ENCODE measurements around the gene PPEF1.

DNA sequence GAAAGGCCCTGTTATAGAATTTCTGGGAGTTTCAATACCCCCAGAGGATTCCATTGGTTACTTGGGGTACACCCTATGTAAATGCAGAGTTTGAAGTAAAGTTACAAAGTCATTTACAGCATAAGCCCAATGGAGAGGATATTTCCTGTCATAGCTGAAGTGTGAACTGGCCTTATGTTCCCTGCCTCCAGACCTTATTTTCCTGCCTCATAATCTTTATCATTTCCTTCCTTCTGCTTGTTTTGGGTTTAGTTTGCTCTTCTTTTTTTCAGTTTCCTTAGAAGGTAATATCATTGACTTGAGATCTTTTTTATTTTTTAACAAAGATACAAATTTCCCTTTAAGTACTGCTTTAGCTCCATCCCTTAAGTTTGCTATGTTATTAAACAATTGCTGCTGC lies 85.4 kb downstream of the PPEF1 start:
- TF ChIP-seq, protein P1, sequence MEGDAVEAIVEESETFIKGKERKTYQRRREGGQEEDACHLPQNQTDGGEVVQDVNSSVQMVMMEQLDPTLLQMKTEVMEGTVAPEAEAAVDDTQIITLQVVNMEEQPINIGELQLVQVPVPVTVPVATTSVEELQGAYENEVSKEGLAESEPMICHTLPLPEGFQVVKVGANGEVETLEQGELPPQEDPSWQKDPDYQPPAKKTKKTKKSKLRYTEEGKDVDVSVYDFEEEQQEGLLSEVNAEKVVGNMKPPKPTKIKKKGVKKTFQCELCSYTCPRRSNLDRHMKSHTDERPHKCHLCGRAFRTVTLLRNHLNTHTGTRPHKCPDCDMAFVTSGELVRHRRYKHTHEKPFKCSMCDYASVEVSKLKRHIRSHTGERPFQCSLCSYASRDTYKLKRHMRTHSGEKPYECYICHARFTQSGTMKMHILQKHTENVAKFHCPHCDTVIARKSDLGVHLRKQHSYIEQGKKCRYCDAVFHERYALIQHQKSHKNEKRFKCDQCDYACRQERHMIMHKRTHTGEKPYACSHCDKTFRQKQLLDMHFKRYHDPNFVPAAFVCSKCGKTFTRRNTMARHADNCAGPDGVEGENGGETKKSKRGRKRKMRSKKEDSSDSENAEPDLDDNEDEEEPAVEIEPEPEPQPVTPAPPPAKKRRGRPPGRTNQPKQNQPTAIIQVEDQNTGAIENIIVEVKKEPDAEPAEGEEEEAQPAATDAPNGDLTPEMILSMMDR (IDR thresholded peaks at IDR 0.05; ENCODE audit: poor library complexity, severe bottlenecking) = no peak
- TF ChIP-seq, protein P2, sequence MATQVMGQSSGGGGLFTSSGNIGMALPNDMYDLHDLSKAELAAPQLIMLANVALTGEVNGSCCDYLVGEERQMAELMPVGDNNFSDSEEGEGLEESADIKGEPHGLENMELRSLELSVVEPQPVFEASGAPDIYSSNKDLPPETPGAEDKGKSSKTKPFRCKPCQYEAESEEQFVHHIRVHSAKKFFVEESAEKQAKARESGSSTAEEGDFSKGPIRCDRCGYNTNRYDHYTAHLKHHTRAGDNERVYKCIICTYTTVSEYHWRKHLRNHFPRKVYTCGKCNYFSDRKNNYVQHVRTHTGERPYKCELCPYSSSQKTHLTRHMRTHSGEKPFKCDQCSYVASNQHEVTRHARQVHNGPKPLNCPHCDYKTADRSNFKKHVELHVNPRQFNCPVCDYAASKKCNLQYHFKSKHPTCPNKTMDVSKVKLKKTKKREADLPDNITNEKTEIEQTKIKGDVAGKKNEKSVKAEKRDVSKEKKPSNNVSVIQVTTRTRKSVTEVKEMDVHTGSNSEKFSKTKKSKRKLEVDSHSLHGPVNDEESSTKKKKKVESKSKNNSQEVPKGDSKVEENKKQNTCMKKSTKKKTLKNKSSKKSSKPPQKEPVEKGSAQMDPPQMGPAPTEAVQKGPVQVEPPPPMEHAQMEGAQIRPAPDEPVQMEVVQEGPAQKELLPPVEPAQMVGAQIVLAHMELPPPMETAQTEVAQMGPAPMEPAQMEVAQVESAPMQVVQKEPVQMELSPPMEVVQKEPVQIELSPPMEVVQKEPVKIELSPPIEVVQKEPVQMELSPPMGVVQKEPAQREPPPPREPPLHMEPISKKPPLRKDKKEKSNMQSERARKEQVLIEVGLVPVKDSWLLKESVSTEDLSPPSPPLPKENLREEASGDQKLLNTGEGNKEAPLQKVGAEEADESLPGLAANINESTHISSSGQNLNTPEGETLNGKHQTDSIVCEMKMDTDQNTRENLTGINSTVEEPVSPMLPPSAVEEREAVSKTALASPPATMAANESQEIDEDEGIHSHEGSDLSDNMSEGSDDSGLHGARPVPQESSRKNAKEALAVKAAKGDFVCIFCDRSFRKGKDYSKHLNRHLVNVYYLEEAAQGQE (IDR thresholded peaks at IDR 0.05; ENCODE audit: borderline replicate concordance) = no peak
- TF ChIP-seq EZH2 (IDR thresholded peaks at IDR 0.05; ENCODE audit: borderline replicate concordance, insufficient read depth, low read length, poor library complexity, severe bottlenecking) (no peak), SMC3 (conservative IDR thresholded peaks at IDR 0.05; ENCODE audit: poor library complexity) (no peak), TAF1 (IDR thresholded peaks at IDR 0.05; ENCODE audit: low read depth) (no peak), POLR2AphosphoS5 (IDR thresholded peaks at IDR 0.05) (no peak)
